Measurements from ENCODE around the gene ULK3.

ULK3 gene

GRCh38 chr15:74821091-74821789, 21.7 kb downstream of the ULK3 start:
- no peak for DNase-seq

- no peak for DNase-seq
These were observed 22.9 kb downstream of the ULK3 start for GRCh38 chr15:74820056-74820455.

GRCh38 chr15:74817370-74817737, 25.6 kb downstream of the ULK3 start:
- DNase-seq, result no peak

GRCh38 chr15:74816624-74817369, 26.2 kb downstream of the ULK3 start:
- no peak for DNase-seq

GRCh38 chr15:74815961-74816360, 27.0 kb downstream of the ULK3 start:
- no peak for DNase-seq

GRCh38 chr15:74815121-74815934, 27.6 kb downstream of the ULK3 start:
- no peak for DNase-seq

- no peak for DNase-seq
These were observed 30.4 kb downstream of the ULK3 start, which contains the start of gene LMAN1L for GRCh38 chr15:74812533-74812932. LMAN1L (plus strand) TSS chr15:74812835; CDS start chr15:74812855, 20 bp downstream.

GRCh38 chr15:74809956-74810355, 33.0 kb downstream of the ULK3 start:
- no peak for DNase-seq

GRCh38 chr15:74809242-74809641, 33.7 kb downstream of the ULK3 start:
- DNase-seq, result no peak

- DNase-seq, result no peak
These were observed 34.1 kb downstream of the ULK3 start for GRCh38 chr15:74808840-74809229.

GRCh38 chr15:74808078-74808839, 34.7 kb downstream of the ULK3 start:
- DNase-seq, result no peak

GRCh38 chr15:74807282-74807681, 35.7 kb downstream of the ULK3 start:
- DNase-seq, result no peak

GRCh38 chr15:74804935-74805334, 38.0 kb downstream of the ULK3 start:
- no peak for DNase-seq

- no peak for DNase-seq
These were observed 40.0 kb downstream of the ULK3 start for GRCh38 chr15:74802862-74803447.

- no peak for DNase-seq
These were observed 40.7 kb downstream of the ULK3 start for GRCh38 chr15:74802290-74802689.

- DNase-seq, result no peak
These were observed 41.5 kb downstream of the ULK3 start for GRCh38 chr15:74801311-74801997.

GRCh38 chr15:74800559-74801094, 42.3 kb downstream of the ULK3 start:
- DNase-seq, result no peak

- no peak for DNase-seq
These were observed 42.9 kb downstream of the ULK3 start for GRCh38 chr15:74799856-74800558.

- DNase-seq, result no peak
These were observed 43.6 kb downstream of the ULK3 start for GRCh38 chr15:74799255-74799855.

All from NCI-H1092 (cell line).